Loucy (cell line): ENCODE data around the gene RXRA.

Experiments
- CTCF ChIP-seq: fragments of 200-600 bp; sonication (generic); conservative IDR thresholded peaks from 2 replicates; pipeline ENCODE4 v1.5.1; 2014; ENCODE audit warnings: mild to moderate bottlenecking, antibody characterized with exemption, low read length
- EZH2phosphoT487 ChIP-seq: fragments of 200-600 bp; IDR thresholded peaks from 2 replicates; pipeline ENCODE4 v1.6.1; 2018; ENCODE audit warnings: antibody characterized with exemption, mild to moderate bottlenecking, moderate library complexity, borderline replicate concordance

GRCh38 chr9:134421888-134422287 is 95.6 kb downstream of the RXRA start:
- TF ChIP-seq CTCF (no peak), EZH2phosphoT487 (no peak)
